Trophoblast cell (in vitro differentiated cells and primary cell): ENCODE data around the gene CCDC73.

Experiments
- DNase-seq, 2 donors: peaks; one replicate each; pipeline ENCODE4 v3.0.0-alpha.2; 2016
- H2AFZ ChIP-seq: 2 replicates; pipeline ENCODE4 v1.6.1; 2013; ENCODE audit warnings: low read length, moderate library complexity, mild to moderate bottlenecking; ENCODE audit not compliant: insufficient read depth, poor library complexity
- H2AK5ac ChIP-seq: 2 replicates; pipeline ENCODE4 v1.6.1; 2013; ENCODE audit warnings: mild to moderate bottlenecking, low read length
- H2BK120ac ChIP-seq: 2 replicates; pipeline ENCODE4 v1.6.1; 2013; ENCODE audit warnings: low read length, mild to moderate bottlenecking, moderate library complexity; ENCODE audit not compliant: insufficient read depth, poor library complexity
- H2BK12ac ChIP-seq: 2 replicates; pipeline ENCODE4 v1.6.1; 2013; ENCODE audit warnings: mild to moderate bottlenecking, low read length, moderate library complexity
- H2BK5ac ChIP-seq: 2 replicates; pipeline ENCODE4 v1.6.1; 2013; ENCODE audit warnings: low read length, low read depth, moderate library complexity, mild to moderate bottlenecking; ENCODE audit not compliant: poor library complexity
- H3K14ac ChIP-seq: 2 replicates; pipeline ENCODE4 v1.6.1; 2013; ENCODE audit warnings: mild to moderate bottlenecking, low read length
- H3K18ac ChIP-seq: 2 replicates; pipeline ENCODE4 v1.6.1; 2013; ENCODE audit warnings: mild to moderate bottlenecking, low read length
- H3K23ac ChIP-seq: 2 replicates; pipeline ENCODE4 v1.6.1; 2013; ENCODE audit warnings: low read length
- H3K27ac ChIP-seq: 2 replicates; pipeline ENCODE4 v1.5.1; 2013; ENCODE audit warnings: low read depth, mild to moderate bottlenecking, inconsistent platforms, low read length, moderate library complexity
- H3K27me3 ChIP-seq: 2 replicates; pipeline ENCODE4 v1.6.1; 2013; ENCODE audit warnings: inconsistent platforms, mild to moderate bottlenecking, low read length, moderate library complexity; ENCODE audit not compliant: insufficient read depth
- H3K36me3 ChIP-seq, 2 experiments: 1 replicate in 1 of 2; 2 replicates in 1 of 2; pipeline ENCODE4 v1.6.1; 2013; ENCODE audit warnings: low read length in 2 of 2, mild to moderate bottlenecking in 2 of 2, moderate library complexity in 1 of 2; ENCODE audit not compliant: insufficient read depth in 2 of 2, control insufficient read depth in 1 of 2
- H3K4ac ChIP-seq: 2 replicates; pipeline ENCODE4 v1.6.1; 2013; ENCODE audit warnings: low read depth, mild to moderate bottlenecking, low read length, moderate library complexity
- H3K4me1 ChIP-seq, 2 experiments: 1 replicate in 1 of 2; 2 replicates in 1 of 2; pipeline ENCODE4 v1.6.1; 2013; ENCODE audit warnings: low read length in 2 of 2, mild to moderate bottlenecking in 2 of 2, moderate library complexity in 1 of 2; ENCODE audit not compliant: insufficient read depth in 2 of 2, control insufficient read depth in 1 of 2
- H3K4me2 ChIP-seq: 2 replicates; pipeline ENCODE4 v1.6.1; 2013; ENCODE audit warnings: inconsistent platforms, mild to moderate bottlenecking, low read length, moderate library complexity
- H3K4me3 ChIP-seq: 2 replicates; pipeline ENCODE4 v1.5.1; 2013; ENCODE audit warnings: mild to moderate bottlenecking, low read depth, low read length, inconsistent platforms
- H3K79me1 ChIP-seq: one replicate; pipeline ENCODE4 v1.6.1; 2013; ENCODE audit warnings: low read length
- H3K79me2 ChIP-seq: 2 replicates; pipeline ENCODE4 v1.6.1; 2013; ENCODE audit warnings: low read length, mild to moderate bottlenecking; ENCODE audit not compliant: control insufficient read depth, insufficient read depth, poor library complexity
- H3K9ac ChIP-seq: 2 replicates; pipeline ENCODE4 v1.6.1; 2013; ENCODE audit warnings: mild to moderate bottlenecking, low read length
- H3K9me3 ChIP-seq: 2 replicates; pipeline ENCODE4 v1.6.1; 2013; ENCODE audit warnings: low read depth, mild to moderate bottlenecking, control low read depth, inconsistent platforms, low read length; ENCODE audit not compliant: insufficient read depth
- H4K12ac ChIP-seq: 2 replicates; pipeline ENCODE4 v1.6.1; 2013; ENCODE audit warnings: low read depth, mild to moderate bottlenecking, low read length, moderate library complexity
- H4K8ac ChIP-seq: 2 replicates; pipeline ENCODE4 v1.6.1; 2013; ENCODE audit warnings: low read depth, mild to moderate bottlenecking, low read length, moderate library complexity
- H4K91ac ChIP-seq: one replicate; pipeline ENCODE4 v1.6.1; 2013; ENCODE audit warnings: low read depth, mild to moderate bottlenecking, low read length, moderate library complexity
- WGBS: extraction: QIAGEN DNeasy Blood & Tissue Kit; methylation state at CpG from one replicate; pipeline ENCODE4 v1.1.7; 2013; ENCODE audit warnings: missing lambda C conversion rate; ENCODE audit not compliant: insufficient read length, insufficient coverage; ENCODE audit errors: extremely low coverage; 5-methylcytosine and 5-hydroxymethylcytosine counted together

Gene CCDC73

GRCh38 chr11:32573228-32573627 is 221.2 kb downstream of the CCDC73 start:
- Histone ChIP-seq H3K27me3 (no peaks in the 10 kb centered on the region), H4K91ac (no peak overlapping the region), H3K27ac (no peak overlapping the region), H2AFZ (no peak overlapping the region), H2BK120ac (no peak overlapping the region), H3K4me2 (no peak overlapping the region), H3K79me2 (no peaks in the 10 kb centered on the region), H2BK5ac (no peak overlapping the region), H3K4me1 (no peaks in the 10 kb centered on the region), H3K9me3 (no peaks in the 10 kb centered on the region), H2BK12ac (no peak overlapping the region), H3K9ac (no peak overlapping the region), H3K23ac (no peak overlapping the region), H4K8ac (no peak overlapping the region), H3K36me3 (no peaks in the 10 kb centered on the region), H3K14ac (no peak overlapping the region), H3K4ac (no peak overlapping the region), H3K4me3 (no peak overlapping the region), H2AK5ac (no peak overlapping the region), H4K12ac (no peak overlapping the region), H3K79me1 (no peaks in the 10 kb centered on the region), H3K18ac (no peak overlapping the region)
- DNase-seq, result no peak
- WGBS, result no CpG with 5 or more reads among the region's 4 CpGs

- no peak overlapping the region for H2AK5ac ChIP-seq
- H3K18ac ChIP-seq, result no peak overlapping the region
- no peak overlapping the region for H2AFZ ChIP-seq
- H3K36me3 ChIP-seq, result no peaks in the 10 kb centered on the region
- H2BK5ac ChIP-seq, result no peak overlapping the region
- DNase-seq, result no peak
- no peak overlapping the region for H3K14ac ChIP-seq
- peak overlapping the region; percentile 51 for H3K9ac ChIP-seq
- no peak overlapping the region for H4K8ac ChIP-seq
- no peaks in the 10 kb centered on the region for H3K79me1 ChIP-seq
- no CpG with 5 or more reads among the region's 10 CpGs for WGBS
- H2BK120ac ChIP-seq, result no peak overlapping the region
- H3K27ac ChIP-seq, result no peak overlapping the region
- H3K4me2 ChIP-seq, result no peak overlapping the region
- H3K27me3 ChIP-seq, result no peaks in the 10 kb centered on the region
- H3K79me2 ChIP-seq, result no peaks in the 10 kb centered on the region
- no peak overlapping the region for H3K4ac ChIP-seq
- no peaks in the 10 kb centered on the region for H3K9me3 ChIP-seq
- H3K4me1 ChIP-seq, result no peaks in the 10 kb centered on the region
- H3K4me3 ChIP-seq, result no peak overlapping the region
- H2BK12ac ChIP-seq, result no peak overlapping the region
- H3K23ac ChIP-seq, result no peak overlapping the region
- H4K91ac ChIP-seq, result no peak overlapping the region
- no peak overlapping the region for H4K12ac ChIP-seq
Measured at GRCh38 chr11:32571039-32571438, 223.4 kb downstream of the CCDC73 start.

GRCh38 chr11:32569313-32569881 is 225.1 kb downstream of the CCDC73 start:
- Histone ChIP-seq H3K79me1 (no peaks in the 10 kb centered on the region), H3K4me2 (no peak overlapping the region), H3K4ac (no peak overlapping the region), H3K27ac (no peak overlapping the region), H4K91ac (no peak overlapping the region), H2AK5ac (no peak overlapping the region), H3K23ac (no peak overlapping the region), H3K18ac (no peak overlapping the region), H3K4me1 (no peaks in the 10 kb centered on the region), H4K8ac (no peak overlapping the region), H3K36me3 (no peaks in the 10 kb centered on the region), H3K4me3 (no peak overlapping the region), H3K27me3 (no peaks in the 10 kb centered on the region), H3K79me2 (no peaks in the 10 kb centered on the region), H4K12ac (no peak overlapping the region), H2AFZ (no peak overlapping the region), H3K9me3 (no peaks in the 10 kb centered on the region), H3K9ac (no peak overlapping the region), H2BK120ac (no peak overlapping the region), H3K14ac (no peak overlapping the region), H2BK5ac (no peak overlapping the region), H2BK12ac (no peak overlapping the region)
- no CpG with 5 or more reads among the region's 4 CpGs for WGBS
- DNase-seq, result no peak

- H3K9me3 ChIP-seq, result no peaks in the 10 kb centered on the region
- H3K9ac ChIP-seq, result no peak overlapping the region
- no peak overlapping the region for H4K91ac ChIP-seq
- no peaks in the 10 kb centered on the region for H3K4me1 ChIP-seq
- H3K23ac ChIP-seq, result no peak overlapping the region
- no peak overlapping the region for H2AK5ac ChIP-seq
- no peaks in the 10 kb centered on the region for H3K79me2 ChIP-seq
- H3K79me1 ChIP-seq, result no peaks in the 10 kb centered on the region
- no peak overlapping the region for H3K14ac ChIP-seq
- H2AFZ ChIP-seq, result no peak overlapping the region
- H3K4ac ChIP-seq, result no peak overlapping the region
- no peak overlapping the region for H4K12ac ChIP-seq
- no peak overlapping the region for H2BK120ac ChIP-seq
- H4K8ac ChIP-seq, result no peak overlapping the region
- no CpG with 5 or more reads among the region's 1 CpG for WGBS
- no peak overlapping the region for H3K27ac ChIP-seq
- no peak overlapping the region for H2BK12ac ChIP-seq
- H3K4me2 ChIP-seq, result no peak overlapping the region
- no peaks in the 10 kb centered on the region for H3K27me3 ChIP-seq
- no peak overlapping the region for H2BK5ac ChIP-seq
- no peak overlapping the region for H3K4me3 ChIP-seq
- no peak overlapping the region for H3K18ac ChIP-seq
- H3K36me3 ChIP-seq, result no peaks in the 10 kb centered on the region
- no peak for DNase-seq
Measured at GRCh38 chr11:32567154-32567553, 227.3 kb downstream of the CCDC73 start.
